GM12874 (cell line): ENCODE measurements around the gene ETFB.

ENCODE experiments used
- TF ChIP-seq, protein P1 (sequence below): IDR thresholded peaks from 2 replicates; pipeline ENCODE4 v1.5.1; 2011; ENCODE audit warnings: low read depth, mild to moderate bottlenecking, control low read depth, low read length, moderate library complexity; ENCODE audit not compliant: insufficient read depth

ETFB gene

DNA sequence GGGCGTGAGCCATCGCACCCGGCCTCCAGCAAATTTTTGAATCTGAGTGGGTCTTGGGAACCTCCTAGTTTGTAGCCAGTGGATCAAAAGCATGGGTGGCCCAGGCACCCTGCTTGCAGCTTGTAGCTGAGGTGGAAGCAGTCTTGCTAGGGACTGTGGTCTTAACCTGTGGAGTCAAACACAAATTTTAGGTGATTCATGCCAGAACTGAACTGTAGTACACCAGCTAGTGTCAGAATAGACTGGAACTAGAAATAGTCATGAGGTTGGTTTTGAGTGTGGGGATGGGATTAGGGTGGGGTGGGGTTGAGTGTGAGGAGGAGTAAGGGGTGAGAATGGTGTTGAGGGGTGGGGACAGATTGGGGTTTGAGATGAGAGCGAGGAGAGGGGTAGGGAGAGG lies 15.8 kb upstream of the ETFB start:
- TF ChIP-seq, protein P1, sequence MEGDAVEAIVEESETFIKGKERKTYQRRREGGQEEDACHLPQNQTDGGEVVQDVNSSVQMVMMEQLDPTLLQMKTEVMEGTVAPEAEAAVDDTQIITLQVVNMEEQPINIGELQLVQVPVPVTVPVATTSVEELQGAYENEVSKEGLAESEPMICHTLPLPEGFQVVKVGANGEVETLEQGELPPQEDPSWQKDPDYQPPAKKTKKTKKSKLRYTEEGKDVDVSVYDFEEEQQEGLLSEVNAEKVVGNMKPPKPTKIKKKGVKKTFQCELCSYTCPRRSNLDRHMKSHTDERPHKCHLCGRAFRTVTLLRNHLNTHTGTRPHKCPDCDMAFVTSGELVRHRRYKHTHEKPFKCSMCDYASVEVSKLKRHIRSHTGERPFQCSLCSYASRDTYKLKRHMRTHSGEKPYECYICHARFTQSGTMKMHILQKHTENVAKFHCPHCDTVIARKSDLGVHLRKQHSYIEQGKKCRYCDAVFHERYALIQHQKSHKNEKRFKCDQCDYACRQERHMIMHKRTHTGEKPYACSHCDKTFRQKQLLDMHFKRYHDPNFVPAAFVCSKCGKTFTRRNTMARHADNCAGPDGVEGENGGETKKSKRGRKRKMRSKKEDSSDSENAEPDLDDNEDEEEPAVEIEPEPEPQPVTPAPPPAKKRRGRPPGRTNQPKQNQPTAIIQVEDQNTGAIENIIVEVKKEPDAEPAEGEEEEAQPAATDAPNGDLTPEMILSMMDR: no peak

DNA sequence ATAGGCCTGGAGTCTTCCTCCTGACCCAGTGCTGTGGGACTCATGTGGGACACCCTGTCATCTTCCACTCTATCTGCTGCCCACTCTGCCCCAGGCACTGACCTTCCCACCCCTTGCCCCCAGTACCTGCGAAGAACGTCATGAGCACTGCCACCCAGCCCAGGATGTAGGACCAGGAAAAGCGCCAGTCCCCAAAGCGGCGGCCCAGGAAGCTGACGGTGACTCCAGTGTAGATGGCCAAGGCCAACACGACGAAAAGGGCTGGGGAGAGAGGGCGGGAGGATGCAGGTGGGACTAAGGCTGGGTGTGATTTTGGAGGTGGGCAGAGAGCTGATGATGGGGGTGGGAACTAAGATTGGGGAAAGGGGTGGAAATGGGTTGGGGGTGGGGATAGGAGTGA lies 14.2 kb upstream of the ETFB start:
- TF ChIP-seq, protein P1: no peak

DNA sequence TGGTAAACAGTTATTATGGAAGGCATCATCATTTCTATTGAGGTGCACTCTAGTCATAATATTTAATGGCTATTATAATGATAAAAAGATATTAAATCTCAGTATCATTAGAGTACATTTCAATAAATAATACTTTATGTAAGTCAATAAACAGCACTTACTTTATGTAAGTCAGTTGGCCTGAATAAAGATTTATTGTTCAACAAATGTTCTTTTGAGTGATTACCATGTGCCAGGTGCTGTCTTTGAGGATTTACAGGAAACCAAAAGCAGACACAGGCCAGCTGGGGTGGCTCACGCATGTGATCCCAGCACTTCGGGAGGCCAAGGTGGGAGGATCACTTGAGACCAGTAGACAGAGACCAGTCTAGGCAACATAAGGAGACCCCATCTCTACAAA lies 11.2 kb upstream of the ETFB start:
- TF ChIP-seq, protein P1: no peak

DNA sequence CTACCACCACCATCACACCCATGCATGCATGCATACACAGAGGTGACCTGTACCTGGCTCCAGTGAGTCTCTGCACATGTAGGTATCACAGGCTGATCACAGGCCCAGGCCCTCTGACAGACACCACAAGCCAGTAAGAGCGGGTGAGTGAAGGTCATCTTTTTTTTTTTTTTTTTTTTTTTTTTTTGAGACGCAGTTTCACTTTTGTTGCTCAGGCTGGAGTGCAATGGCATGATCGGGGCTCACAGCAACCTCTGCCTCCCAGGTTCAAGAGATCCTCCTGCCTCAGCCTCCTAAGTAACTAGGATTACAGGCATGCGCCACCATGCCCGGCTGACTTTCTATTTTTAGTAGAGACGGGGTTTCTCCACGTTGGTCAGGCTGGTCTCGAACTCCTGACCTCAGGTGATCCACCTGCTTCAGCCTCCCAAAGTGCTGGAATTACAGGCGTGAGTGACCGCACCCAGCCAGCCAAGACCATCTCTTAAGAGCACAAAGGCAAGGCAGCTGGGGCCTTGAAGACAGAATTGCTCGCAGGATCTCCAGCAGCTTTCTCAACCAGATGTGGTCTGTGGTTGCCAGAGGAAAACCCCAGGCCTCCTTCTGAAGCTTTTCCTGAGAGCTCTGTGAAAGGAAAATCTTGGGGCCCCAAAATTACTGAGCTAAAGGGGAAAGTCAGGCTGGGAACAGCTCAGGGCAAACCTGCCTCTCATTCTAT lies 9.5 kb upstream of the ETFB start:
- TF ChIP-seq, protein P1: no peak

DNA sequence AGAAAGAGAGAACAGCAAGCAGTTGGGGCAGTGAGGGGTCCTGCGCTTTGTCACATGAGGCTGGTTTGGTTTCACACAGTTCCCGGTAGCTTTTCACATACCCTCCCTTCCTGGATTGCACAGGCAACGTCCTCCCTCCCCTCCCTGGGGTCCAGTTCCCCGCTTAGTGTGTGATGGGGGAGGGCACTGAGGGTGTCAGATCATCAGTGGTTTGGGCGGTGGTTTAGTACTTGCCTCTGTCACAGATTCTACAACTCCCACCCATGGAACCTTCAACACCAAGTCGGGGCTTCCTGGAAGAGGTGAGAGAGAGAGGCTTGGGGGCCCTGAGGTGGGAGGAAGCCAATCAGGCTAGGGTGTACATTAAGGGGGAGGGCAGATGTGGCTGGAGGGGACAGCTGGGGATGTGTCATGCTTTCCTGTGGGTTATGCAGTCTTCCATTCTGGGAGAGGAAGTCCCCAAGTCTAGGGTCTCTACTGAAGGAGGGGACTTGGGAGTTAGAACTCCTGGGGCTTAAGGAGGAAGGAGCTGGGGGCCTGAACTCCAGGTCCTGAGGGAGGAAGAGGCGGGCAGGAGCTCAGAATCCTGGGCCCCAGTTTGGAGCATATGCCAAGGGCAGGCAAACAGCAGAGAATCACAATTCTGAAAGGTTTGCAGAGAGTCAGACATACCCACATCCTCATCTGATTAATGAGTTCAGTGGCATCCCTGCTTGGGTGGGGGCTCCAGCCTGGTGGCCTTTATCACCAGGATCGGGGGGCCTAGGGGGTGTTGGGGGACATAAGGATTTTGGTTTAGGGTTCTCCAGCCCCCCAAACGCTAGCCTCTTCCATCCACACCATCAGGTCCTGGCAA lies 6.7 kb upstream of the ETFB start, which contains the start of gene NKG7:
Gene NKG7, minus strand, starts transcription at position 6 of the 856 bp plus-strand sequence. CDS start 119 bp downstream, outside the sequence.
- TF ChIP-seq, protein P1: no peak

DNA sequence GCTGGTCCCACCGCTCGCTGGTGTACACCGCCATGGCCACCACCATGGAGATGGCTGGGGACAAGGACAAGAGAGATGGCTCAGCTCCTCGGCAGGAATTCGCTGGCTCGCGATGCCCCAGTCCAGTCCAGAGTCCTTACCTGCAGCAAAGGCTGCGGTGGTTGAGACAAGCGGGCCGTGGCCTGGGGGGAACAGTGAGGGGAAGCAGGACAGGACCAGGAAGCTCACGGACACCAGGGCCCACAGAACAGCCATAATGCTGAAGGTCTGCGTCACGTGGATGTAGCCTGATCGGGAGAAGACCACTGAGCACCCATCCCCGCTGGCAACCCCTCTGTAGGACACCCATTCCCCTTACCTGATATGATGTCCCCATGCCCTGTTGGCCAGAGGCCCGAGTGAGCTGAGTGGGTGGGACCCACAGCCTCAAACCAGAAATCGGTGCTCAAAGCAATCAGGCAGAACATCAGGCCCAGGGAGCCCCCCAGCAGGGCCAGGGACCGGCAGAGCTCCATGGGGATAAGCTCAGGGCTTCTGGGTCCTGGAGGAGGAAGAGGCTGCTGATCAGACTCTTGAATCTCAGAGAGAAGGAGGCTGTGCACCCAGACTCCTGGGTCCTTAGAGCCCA lies 5.9 kb upstream of the ETFB start:
- TF ChIP-seq, protein P1: no peak

DNA sequence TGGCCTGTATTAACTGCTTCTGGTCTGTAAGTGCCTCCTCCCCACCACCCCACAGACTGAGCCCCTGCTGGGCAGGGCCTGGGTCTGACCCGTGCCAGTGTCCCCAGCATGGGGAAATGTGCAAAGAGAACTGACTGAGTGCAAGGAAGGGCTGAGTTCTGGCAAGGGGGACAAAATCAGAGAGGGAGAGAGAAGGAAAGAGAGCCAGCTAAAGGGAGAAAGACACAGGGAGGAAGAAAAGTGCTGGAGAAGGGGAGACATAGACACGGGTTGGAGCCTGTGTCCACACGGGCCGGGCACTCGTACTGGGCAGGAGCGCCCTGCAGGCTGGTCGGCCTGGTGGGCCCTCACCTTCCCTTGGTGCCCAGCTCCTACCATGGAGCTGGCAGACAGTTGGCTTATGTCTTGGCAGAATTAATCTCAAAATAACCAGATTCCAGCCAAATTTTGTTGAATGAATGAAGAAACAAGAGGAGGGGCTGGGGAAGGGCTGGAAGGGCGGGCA lies 5.0 kb upstream of the ETFB start:
- TF ChIP-seq, protein P1: no peak
